WTC11 (cell line): ENCODE results near the gene BPI. TPM values are rescaled to one million over a fixed set of nuclear protein-coding genes. Genes with fewer than 3 reads are reported as not detected.

Experiments used
- ATAC-seq: fragments of 200-7000 bp; cut with Tn5 transposase; 2 replicates; pipeline ENCODE4 v1.10.0; 2021; ENCODE audit warnings: mild to moderate bottlenecking, moderate library complexity
- CTCF ChIA-PET: fragments of 300-600 bp; sonication (Branson Sonifier 250); formaldehyde crosslinking; loops from one replicate; lab custom pipeline; 2021; ENCODE audit warnings: antibody characterized with exemption; lab: Charles Lee
- POLR2A ChIA-PET: fragments of 350-600 bp; sonication (Branson Sonifier 250); formaldehyde crosslinking; loops from one replicate; lab custom pipeline; 2021; ENCODE audit warnings: antibody characterized with exemption; lab: Charles Lee
- DNase-seq: peaks from one replicate; pipeline ENCODE4 v3.0.0; 2021; ENCODE audit warnings: low spot score
- H3K27ac Mint-ChIP-seq: 2 replicates; pipeline ENCODE4 v1.8.0; 2021; ENCODE audit warnings: mixed read lengths
- H3K27me3 Mint-ChIP-seq: 2 replicates; pipeline ENCODE4 v1.8.0; 2021; ENCODE audit warnings: low read depth, mild to moderate bottlenecking, moderate library complexity, mixed read lengths
- H3K36me3 Mint-ChIP-seq: 2 replicates; pipeline ENCODE4 v1.8.0; 2021; ENCODE audit warnings: mixed read lengths
- H3K4me1 Mint-ChIP-seq: 2 replicates; pipeline ENCODE4 v1.8.0; 2022; ENCODE audit warnings: mixed read lengths
- H3K4me3 Mint-ChIP-seq: 2 replicates; pipeline ENCODE4 v1.8.0; 2021; ENCODE audit warnings: mild to moderate bottlenecking, moderate library complexity, mixed read lengths
- H3K9me3 Mint-ChIP-seq: 2 replicates; pipeline ENCODE4 v1.8.0; 2021; ENCODE audit warnings: mixed read lengths
- CBFB ChIP-seq: sonication (generic); formaldehyde crosslinking; IDR thresholded peaks from 2 replicates; pipeline ENCODE4 v1.8.1; 2022; ENCODE audit warnings: mild to moderate bottlenecking, low read depth, missing genetic modification reagents
- CREM ChIP-seq: sonication (generic); formaldehyde crosslinking; IDR thresholded peaks from 2 replicates; pipeline ENCODE4 v1.8.1; 2022; ENCODE audit warnings: mild to moderate bottlenecking, missing genetic modification reagents, moderate library complexity
- ETV6 ChIP-seq: sonication (generic); formaldehyde crosslinking; IDR thresholded peaks from 2 replicates; pipeline ENCODE4 v1.8.1; 2022; ENCODE audit warnings: mild to moderate bottlenecking, missing genetic modification reagents
- FOXJ3 ChIP-seq: sonication (generic); formaldehyde crosslinking; IDR thresholded peaks from 2 replicates; pipeline ENCODE4 v1.9.0; 2021; ENCODE audit warnings: missing genetic modification reagents, mild to moderate bottlenecking, borderline replicate concordance
- GRHL2 ChIP-seq: fragments of 250-450 bp; sonication (Bioruptor Pico); IDR thresholded peaks from 2 replicates; pipeline ENCODE4 v1.8.0; 2022; ENCODE audit warnings: mild to moderate bottlenecking, moderate library complexity; ENCODE audit not compliant: insufficient replicate concordance, severe bottlenecking
- HMGA2 ChIP-seq: fragments of 250-450 bp; sonication (Bioruptor Pico); IDR thresholded peaks from 2 replicates; pipeline ENCODE4 v1.4.0; 2021; ENCODE audit warnings: mild to moderate bottlenecking, moderate library complexity
- MXD4 ChIP-seq: fragments of 250-450 bp; sonication (Bioruptor Pico); IDR thresholded peaks from 2 replicates; pipeline ENCODE4 v1.8.0; 2021; ENCODE audit warnings: mild to moderate bottlenecking, moderate library complexity, borderline replicate concordance
- NFYB ChIP-seq: sonication (generic); formaldehyde crosslinking; conservative IDR thresholded peaks from 2 replicates; pipeline ENCODE4 v1.8.0; 2022; ENCODE audit warnings: low read depth, missing genetic modification reagents
- PRRX2 ChIP-seq: fragments of 250-450 bp; sonication (Bioruptor Pico); IDR thresholded peaks from 2 replicates; pipeline ENCODE4 v1.8.0; 2021; ENCODE audit warnings: mild to moderate bottlenecking
- SMAD3 ChIP-seq: sonication (generic); formaldehyde crosslinking; IDR thresholded peaks from 2 replicates; pipeline ENCODE4 v1.8.0; 2022; ENCODE audit warnings: missing genetic modification reagents, mild to moderate bottlenecking, borderline replicate concordance
- SOX15 ChIP-seq: fragments of 250-450 bp; sonication (Bioruptor Pico); IDR thresholded peaks from 2 replicates; pipeline ENCODE4 v1.9.0; 2021; ENCODE audit warnings: mild to moderate bottlenecking
- SP1 ChIP-seq: sonication (generic); formaldehyde crosslinking; conservative IDR thresholded peaks from 2 replicates; pipeline ENCODE4 v1.8.1; 2022; ENCODE audit warnings: missing genetic modification reagents
- ZNF138 ChIP-seq: sonication (generic); formaldehyde crosslinking; conservative IDR thresholded peaks from 2 replicates; pipeline ENCODE4 v1.8.1; 2022; ENCODE audit warnings: mild to moderate bottlenecking, moderate library complexity, missing genetic modification reagents
- ZNF317 ChIP-seq: sonication (generic); formaldehyde crosslinking; IDR thresholded peaks from 2 replicates; pipeline ENCODE4 v1.8.1; 2023; ENCODE audit warnings: low read depth, mild to moderate bottlenecking, moderate library complexity, missing genetic modification reagents, borderline replicate concordance
- ZNF671 ChIP-seq: fragments of 250-450 bp; sonication (Bioruptor Pico); IDR thresholded peaks from 2 replicates; pipeline ENCODE4 v1.8.0; 2021; ENCODE audit warnings: mild to moderate bottlenecking
- total RNA-seq: library from RNA; stranded (reverse); gene quantifications from 3 replicates; pipeline ENCODE4 v1.2.3, GENCODE V29; 2021
- TF ChIP-seq, protein P1 (sequence below): sonication (generic); formaldehyde crosslinking; IDR thresholded peaks from 2 replicates; pipeline ENCODE4 v1.8.0; 2022; ENCODE audit warnings: mild to moderate bottlenecking, missing genetic modification reagents
- TF ChIP-seq, protein P2 (sequence below): fragments of 200-600 bp; IDR thresholded peaks from 2 replicates; pipeline ENCODE4 v1.8.0; 2022; ENCODE audit warnings: antibody characterized with exemption
- TF ChIP-seq, protein P3 (sequence below): fragments of 250-450 bp; sonication (Bioruptor Pico); IDR thresholded peaks from 2 replicates; pipeline ENCODE4 v1.9.0; 2021; ENCODE audit warnings: mild to moderate bottlenecking
- TF ChIP-seq, protein P4 (sequence below): sonication (generic); formaldehyde crosslinking; IDR thresholded peaks from 2 replicates; pipeline ENCODE4 v1.8.0; 2023; ENCODE audit warnings: mild to moderate bottlenecking, missing genetic modification reagents
- TF ChIP-seq, protein P5 (sequence below): fragments of 250-450 bp; sonication (Bioruptor Pico); IDR thresholded peaks from 2 replicates; pipeline ENCODE4 v1.9.0; 2021; ENCODE audit warnings: mild to moderate bottlenecking

BPI gene
- total RNA-seq, 1 experiment from 2014 or later, result not detected

DNA sequence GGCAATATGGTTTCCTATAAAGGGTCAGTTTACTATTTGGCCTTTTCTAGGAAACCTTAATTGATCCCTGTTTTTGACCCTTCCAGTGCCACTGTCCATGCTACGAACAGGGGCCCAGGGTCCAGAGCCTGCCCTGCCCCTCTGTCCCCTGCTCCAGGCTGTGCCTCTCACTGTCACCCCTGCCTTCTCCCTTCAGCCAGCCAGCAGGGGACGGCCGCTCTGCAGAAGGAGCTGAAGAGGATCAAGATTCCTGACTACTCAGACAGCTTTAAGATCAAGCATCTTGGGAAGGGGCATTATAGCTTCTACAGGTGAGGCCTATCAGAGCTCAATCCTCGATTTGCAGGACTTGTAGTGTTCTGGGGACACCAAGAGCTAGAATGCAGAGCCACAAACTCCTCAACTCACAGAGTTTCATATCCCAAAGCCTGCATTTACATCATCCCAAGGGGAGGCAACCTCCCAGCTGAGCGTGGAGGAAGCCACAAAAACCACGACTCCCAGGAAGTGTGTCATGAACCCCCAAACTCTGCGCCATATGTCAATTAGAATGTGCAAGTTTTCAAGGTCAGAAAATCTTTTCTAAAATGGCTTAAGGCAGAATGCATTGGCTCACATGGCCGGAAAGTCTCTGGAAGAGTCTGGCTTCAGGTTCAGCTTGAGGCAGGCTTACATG, 3.6 kb downstream of the BPI start:
- Mint-ChIP-seq H3K27ac (no peak overlapping the region), H3K36me3 (no peaks in the 10 kb centered on the region), H3K4me1 (no peaks in the 10 kb centered on the region), H3K27me3 (peaks cover 2% of the 10 kb centered on the region; the same call in 1 of the 2 replicates), H3K9me3 (peaks cover 8% of the 10 kb centered on the region), H3K4me3 (no peak overlapping the region)
- TF ChIP-seq CBFB (CRISPR knock-in tag) (no peak), SMAD3 (CRISPR knock-in tag) (no peak), SP1 (CRISPR knock-in tag) (no peak), ETV6 (CRISPR knock-in tag) (no peak), CREM (CRISPR knock-in tag) (no peak), SOX15 (CRISPR knock-in tag) (no peak)
- ATAC-seq, result no peak
- ChIA-PET CTCF (interaction anchor here (0.9 to 2.2 kb wide), 5 partner anchors 8 to 179 kb away, joined by 3 to 9 read pairs (median 4); no protein-coding TSS in a partner anchor), POLR2A (no interaction called here)
- no peak for DNase-seq

DNA sequence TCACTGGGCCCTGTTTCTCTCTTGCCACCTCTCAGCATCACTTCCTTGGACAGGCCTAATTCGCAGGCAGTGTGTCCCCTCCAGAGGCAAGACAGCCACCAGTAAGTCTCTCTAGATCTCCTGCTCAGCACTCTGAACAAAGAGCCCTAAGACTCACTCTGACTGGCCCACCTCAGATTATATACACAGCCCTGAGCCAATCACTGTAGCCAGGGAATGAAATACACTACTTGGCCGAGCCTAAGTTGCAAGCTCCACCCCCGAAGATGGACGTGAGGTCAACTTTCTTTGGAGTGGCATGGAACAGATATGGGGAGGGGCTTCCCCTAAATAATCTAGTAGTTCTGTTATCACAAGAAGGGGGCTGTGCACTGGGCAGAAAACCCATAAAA, 4.1 kb downstream of the BPI start:
- Mint-ChIP-seq H3K36me3 (no peaks in the 10 kb centered on the region), H3K9me3 (peaks cover 8% of the 10 kb centered on the region), H3K4me3 (no peak overlapping the region), H3K27me3 (peaks cover 2% of the 10 kb centered on the region; the same call in 1 of the 2 replicates), H3K27ac (no peak overlapping the region), H3K4me1 (no peaks in the 10 kb centered on the region)
- POLR2A ChIA-PET, result no interaction called here
- TF ChIP-seq NFYB (CRISPR knock-in tag) (peak; percentile 31; the same call in 1 of the 2 replicates), HMGA2 (CRISPR knock-in tag) (no peak)
- ATAC-seq (peak; percentile 79), DNase-seq (no peak)
- CTCF ChIA-PET, result interaction anchor here (0.9 to 2.2 kb wide), 5 partner anchors 8 to 180 kb away, joined by 3 to 9 read pairs (median 4); no protein-coding TSS in a partner anchor

DNA sequence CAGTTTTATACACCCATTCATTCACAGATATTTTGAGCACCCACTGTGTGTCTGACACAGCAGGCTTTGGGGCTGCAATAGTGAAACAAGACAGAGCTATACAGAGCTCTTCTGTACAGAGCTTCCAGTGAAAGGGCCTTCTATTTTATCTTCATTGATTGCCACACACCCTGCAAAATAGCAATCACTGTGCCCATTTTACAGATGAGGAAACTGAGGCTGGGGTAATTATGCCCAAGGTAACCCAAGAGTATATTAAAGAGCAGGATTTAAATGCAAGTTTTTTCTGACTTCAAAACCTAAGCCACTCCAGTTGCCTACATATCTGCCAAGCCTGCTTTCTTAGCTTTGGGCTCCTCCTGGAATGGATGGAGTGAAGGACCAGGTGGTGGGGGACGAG, 4.5 kb downstream of the BPI start:
- DNase-seq (no peak), ATAC-seq (no peak)
- H3K27me3 Mint-ChIP-seq, result peaks cover 2% of the 10 kb centered on the region; the same call in 1 of the 2 replicates
- no peak overlapping the region for H3K4me3 Mint-ChIP-seq
- ChIA-PET CTCF (interaction anchor here (0.9 to 2.2 kb wide), 5 partner anchors 9 to 180 kb away, joined by 3 to 9 read pairs (median 4); no protein-coding TSS in a partner anchor), POLR2A (no interaction called here)
- H3K9me3 Mint-ChIP-seq, result peaks cover 8% of the 10 kb centered on the region
- H3K27ac Mint-ChIP-seq, result no peak overlapping the region
- no peaks in the 10 kb centered on the region for H3K4me1 Mint-ChIP-seq
- TF ChIP-seq, protein P1, sequence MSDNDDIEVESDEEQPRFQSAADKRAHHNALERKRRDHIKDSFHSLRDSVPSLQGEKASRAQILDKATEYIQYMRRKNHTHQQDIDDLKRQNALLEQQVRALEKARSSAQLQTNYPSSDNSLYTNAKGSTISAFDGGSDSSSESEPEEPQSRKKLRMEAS (CRISPR knock-in tag), result no peak
- TF ChIP-seq PRRX2 (CRISPR knock-in tag), result no peak
- TF ChIP-seq GRHL2 (CRISPR knock-in tag), result no peak
- no peak for TF ChIP-seq MXD4 (CRISPR knock-in tag)
- TF ChIP-seq, protein P2, sequence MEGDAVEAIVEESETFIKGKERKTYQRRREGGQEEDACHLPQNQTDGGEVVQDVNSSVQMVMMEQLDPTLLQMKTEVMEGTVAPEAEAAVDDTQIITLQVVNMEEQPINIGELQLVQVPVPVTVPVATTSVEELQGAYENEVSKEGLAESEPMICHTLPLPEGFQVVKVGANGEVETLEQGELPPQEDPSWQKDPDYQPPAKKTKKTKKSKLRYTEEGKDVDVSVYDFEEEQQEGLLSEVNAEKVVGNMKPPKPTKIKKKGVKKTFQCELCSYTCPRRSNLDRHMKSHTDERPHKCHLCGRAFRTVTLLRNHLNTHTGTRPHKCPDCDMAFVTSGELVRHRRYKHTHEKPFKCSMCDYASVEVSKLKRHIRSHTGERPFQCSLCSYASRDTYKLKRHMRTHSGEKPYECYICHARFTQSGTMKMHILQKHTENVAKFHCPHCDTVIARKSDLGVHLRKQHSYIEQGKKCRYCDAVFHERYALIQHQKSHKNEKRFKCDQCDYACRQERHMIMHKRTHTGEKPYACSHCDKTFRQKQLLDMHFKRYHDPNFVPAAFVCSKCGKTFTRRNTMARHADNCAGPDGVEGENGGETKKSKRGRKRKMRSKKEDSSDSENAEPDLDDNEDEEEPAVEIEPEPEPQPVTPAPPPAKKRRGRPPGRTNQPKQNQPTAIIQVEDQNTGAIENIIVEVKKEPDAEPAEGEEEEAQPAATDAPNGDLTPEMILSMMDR, result no peak
- no peak for TF ChIP-seq ZNF138 (CRISPR knock-in tag)
- TF ChIP-seq FOXJ3 (CRISPR knock-in tag), result no peak
- H3K36me3 Mint-ChIP-seq, result no peaks in the 10 kb centered on the region

DNA sequence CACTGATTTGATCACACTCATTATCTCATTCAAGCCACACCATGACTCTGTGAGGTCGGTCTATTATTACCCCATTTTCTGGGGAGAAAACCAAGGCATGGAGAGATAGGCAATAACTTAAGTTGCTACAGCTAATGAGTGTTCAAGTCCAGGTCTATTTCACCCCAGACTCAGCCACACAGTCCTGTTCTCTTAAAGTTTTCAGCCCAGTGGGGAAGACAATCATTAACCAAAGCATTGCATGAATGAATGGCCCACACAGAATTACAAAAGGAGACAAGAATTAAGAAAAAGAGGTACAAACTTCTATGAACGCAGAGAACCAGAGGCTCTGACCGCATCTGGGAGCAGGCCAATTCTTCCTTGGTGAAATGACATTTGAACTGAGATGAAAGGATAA, 7.1 kb downstream of the BPI start:
- H3K4me3 Mint-ChIP-seq, result no peak overlapping the region
- H3K36me3 Mint-ChIP-seq, result no peaks in the 10 kb centered on the region
- peaks cover 8% of the 10 kb centered on the region for H3K9me3 Mint-ChIP-seq
- H3K4me1 Mint-ChIP-seq, result no peaks in the 10 kb centered on the region
- peaks cover 2% of the 10 kb centered on the region; the same call in 1 of the 2 replicates for H3K27me3 Mint-ChIP-seq
- ATAC-seq, result no peak
- H3K27ac Mint-ChIP-seq, result no peak overlapping the region
- DNase-seq, result no peak
- CTCF ChIA-PET, result interaction anchor here (1.2 to 2.3 kb wide), 2 partner anchors 11 to 238 kb away, joined by 4 to 7 read pairs; no protein-coding TSS in a partner anchor
- POLR2A ChIA-PET, result no interaction called here
- no peak for TF ChIP-seq CREM (CRISPR knock-in tag)
- no peak for TF ChIP-seq ZNF317
- TF ChIP-seq, protein P3, sequence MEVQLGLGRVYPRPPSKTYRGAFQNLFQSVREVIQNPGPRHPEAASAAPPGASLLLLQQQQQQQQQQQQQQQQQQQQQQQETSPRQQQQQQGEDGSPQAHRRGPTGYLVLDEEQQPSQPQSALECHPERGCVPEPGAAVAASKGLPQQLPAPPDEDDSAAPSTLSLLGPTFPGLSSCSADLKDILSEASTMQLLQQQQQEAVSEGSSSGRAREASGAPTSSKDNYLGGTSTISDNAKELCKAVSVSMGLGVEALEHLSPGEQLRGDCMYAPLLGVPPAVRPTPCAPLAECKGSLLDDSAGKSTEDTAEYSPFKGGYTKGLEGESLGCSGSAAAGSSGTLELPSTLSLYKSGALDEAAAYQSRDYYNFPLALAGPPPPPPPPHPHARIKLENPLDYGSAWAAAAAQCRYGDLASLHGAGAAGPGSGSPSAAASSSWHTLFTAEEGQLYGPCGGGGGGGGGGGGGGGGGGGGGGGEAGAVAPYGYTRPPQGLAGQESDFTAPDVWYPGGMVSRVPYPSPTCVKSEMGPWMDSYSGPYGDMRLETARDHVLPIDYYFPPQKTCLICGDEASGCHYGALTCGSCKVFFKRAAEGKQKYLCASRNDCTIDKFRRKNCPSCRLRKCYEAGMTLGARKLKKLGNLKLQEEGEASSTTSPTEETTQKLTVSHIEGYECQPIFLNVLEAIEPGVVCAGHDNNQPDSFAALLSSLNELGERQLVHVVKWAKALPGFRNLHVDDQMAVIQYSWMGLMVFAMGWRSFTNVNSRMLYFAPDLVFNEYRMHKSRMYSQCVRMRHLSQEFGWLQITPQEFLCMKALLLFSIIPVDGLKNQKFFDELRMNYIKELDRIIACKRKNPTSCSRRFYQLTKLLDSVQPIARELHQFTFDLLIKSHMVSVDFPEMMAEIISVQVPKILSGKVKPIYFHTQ (CRISPR knock-in tag), result no peak
- TF ChIP-seq ZNF671 (CRISPR knock-in tag), result no peak
- TF ChIP-seq, protein P4, sequence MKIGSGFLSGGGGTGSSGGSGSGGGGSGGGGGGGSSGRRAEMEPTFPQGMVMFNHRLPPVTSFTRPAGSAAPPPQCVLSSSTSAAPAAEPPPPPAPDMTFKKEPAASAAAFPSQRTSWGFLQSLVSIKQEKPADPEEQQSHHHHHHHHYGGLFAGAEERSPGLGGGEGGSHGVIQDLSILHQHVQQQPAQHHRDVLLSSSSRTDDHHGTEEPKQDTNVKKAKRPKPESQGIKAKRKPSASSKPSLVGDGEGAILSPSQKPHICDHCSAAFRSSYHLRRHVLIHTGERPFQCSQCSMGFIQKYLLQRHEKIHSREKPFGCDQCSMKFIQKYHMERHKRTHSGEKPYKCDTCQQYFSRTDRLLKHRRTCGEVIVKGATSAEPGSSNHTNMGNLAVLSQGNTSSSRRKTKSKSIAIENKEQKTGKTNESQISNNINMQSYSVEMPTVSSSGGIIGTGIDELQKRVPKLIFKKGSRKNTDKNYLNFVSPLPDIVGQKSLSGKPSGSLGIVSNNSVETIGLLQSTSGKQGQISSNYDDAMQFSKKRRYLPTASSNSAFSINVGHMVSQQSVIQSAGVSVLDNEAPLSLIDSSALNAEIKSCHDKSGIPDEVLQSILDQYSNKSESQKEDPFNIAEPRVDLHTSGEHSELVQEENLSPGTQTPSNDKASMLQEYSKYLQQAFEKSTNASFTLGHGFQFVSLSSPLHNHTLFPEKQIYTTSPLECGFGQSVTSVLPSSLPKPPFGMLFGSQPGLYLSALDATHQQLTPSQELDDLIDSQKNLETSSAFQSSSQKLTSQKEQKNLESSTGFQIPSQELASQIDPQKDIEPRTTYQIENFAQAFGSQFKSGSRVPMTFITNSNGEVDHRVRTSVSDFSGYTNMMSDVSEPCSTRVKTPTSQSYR, result no peak
- TF ChIP-seq, protein P5, sequence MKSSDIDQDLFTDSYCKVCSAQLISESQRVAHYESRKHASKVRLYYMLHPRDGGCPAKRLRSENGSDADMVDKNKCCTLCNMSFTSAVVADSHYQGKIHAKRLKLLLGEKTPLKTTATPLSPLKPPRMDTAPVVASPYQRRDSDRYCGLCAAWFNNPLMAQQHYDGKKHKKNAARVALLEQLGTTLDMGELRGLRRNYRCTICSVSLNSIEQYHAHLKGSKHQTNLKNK (CRISPR knock-in tag), result no peak
